ENCODE measurements around the gene TOR1B. TPM values are rescaled to one million over a fixed set of nuclear protein-coding genes. Genes with fewer than 3 reads are reported as not detected.

Gene TOR1B
- total and polyA plus RNA-seq, 2 donors (not counting 1 experiment from before 2014, with no cell fraction given) = 13.3 to 17.4 TPM

DNA sequence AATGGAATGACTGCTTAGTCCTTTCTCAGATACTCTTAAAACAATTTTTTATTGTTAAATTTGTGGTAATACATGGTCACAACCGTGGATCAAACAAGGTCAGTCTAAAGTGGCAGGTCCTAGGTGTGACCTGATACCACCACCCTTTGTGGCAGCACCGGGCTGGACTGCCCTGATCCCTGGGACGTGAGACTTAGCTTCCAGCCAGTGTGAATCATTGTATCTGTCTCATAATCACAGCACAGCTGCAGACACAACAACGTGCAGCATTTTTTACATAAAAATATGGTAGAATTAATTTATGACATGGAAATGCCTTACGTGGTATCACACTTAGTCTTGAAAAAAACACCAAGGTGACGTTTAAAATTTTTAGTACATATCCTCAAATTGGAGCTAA lies 7.8 kb downstream of the TOR1B start:
- intact Hi-C loops (cut with micrococcal nuclease) = no loop called here
- DNase-seq (no peak), ATAC-seq (ENCODE audit: low read depth) (no peak)
- H3K36me3 ChIP-seq (replicated peaks in 1 of 2; ENCODE audit: control extremely low read depth in 1 of 2, control insufficient read depth in 1 of 2, extremely low read depth in 1 of 2, insufficient read depth in 2 of 2, low read length in 1 of 2) = peaks cover 0 to 49% of the 10 kb centered on the region in 2 experiments
- H3K27ac ChIP-seq (ENCODE audit: low read length in 2 of 2) = no peak overlapping the region
- no peak overlapping the region for H3K4me3 Mint-ChIP-seq
- H3K27ac Mint-ChIP-seq = no peak overlapping the region
- no peaks in the 10 kb centered on the region for H3K4me1 ChIP-seq (ENCODE audit: control insufficient read depth in 2 of 2, insufficient read depth in 2 of 2, low read length in 2 of 2)
- H4K20me1 ChIP-seq (ENCODE audit: control insufficient read depth, insufficient read depth, low read length, poor library complexity, severe bottlenecking) = peaks cover 14% of the 10 kb centered on the region
- 95% methylated on average over 3 of the region's 6 CpGs for WGBS (ENCODE audit: insufficient coverage)
- no peak overlapping the region for H3K9ac ChIP-seq (ENCODE audit: low read length)
- H3K27me3 Mint-ChIP-seq = no peaks in the 10 kb centered on the region
- H3K9me3 Mint-ChIP-seq (ENCODE audit: insufficient read depth) = no peaks in the 10 kb centered on the region
- no peaks in the 10 kb centered on the region for H3K27me3 ChIP-seq (replicated peaks in 1 of 4; ENCODE audit: control extremely low read depth in 1 of 4, control insufficient read depth in 3 of 4, insufficient read depth in 4 of 4, low read length in 3 of 4)
- no peak overlapping the region for H3K4me3 ChIP-seq (ENCODE audit: control extremely low read depth in 1 of 5, extremely low read depth in 1 of 5, insufficient read depth in 1 of 5, low read depth in 2 of 5, low read length in 4 of 5)
- H3K9me3 ChIP-seq (ENCODE audit: control extremely low read depth in 1 of 3, control insufficient read depth in 2 of 3, insufficient read depth in 1 of 3, low read length in 2 of 3) = no peaks in the 10 kb centered on the region
- CTCF ChIA-PET = interaction anchor here (1.1 to 2.0 kb wide), 2 partner anchors 27 to 73 kb away, joined by 3 to 4 read pairs; no protein-coding TSS in a partner anchor
- peaks cover 14% of the 10 kb centered on the region for H3K4me1 Mint-ChIP-seq
- peaks cover 29% of the 10 kb centered on the region for H3K79me2 ChIP-seq (ENCODE audit: control insufficient read depth, insufficient read depth, low read length)
- no peak overlapping the region for H2AFZ ChIP-seq (ENCODE audit: insufficient read depth, low read depth, low read length, poor library complexity, severe bottlenecking)
- H3K4me2 ChIP-seq (replicated peaks; ENCODE audit: low read depth, low read length, poor library complexity, severe bottlenecking) = no peak overlapping the region
- TF ChIP-seq EZH2 (IDR thresholded peaks at IDR 0.05; ENCODE audit: borderline replicate concordance, insufficient read depth, low read depth, low read length, poor library complexity, severe bottlenecking) (no peak), CTCF (IDR thresholded peaks at IDR 0.05) (no peak)
- POLR2A ChIA-PET = no interaction called here

DNA sequence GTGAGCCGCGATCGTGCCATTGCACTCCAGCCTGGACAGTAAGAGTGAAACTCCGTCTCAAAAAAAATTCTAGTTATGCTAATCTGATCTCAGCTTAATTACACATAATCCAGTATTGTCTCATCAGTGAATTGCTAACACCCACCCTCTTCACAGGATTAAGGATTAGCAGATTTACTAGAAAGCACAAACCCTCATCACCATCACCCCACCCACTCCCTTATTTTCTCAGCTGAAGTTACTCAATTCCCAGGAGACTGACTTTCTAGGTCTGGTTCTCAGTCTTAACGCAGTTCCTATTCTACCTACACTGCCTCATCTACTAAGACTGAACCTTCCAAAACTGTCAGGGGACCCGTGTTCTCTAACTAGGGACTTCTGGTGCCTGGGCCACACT lies 9.0 kb downstream of the TOR1B start:
- peaks cover 11% of the 10 kb centered on the region for H4K20me1 ChIP-seq (ENCODE audit: control insufficient read depth, insufficient read depth, low read length, poor library complexity, severe bottlenecking)
- no peaks in the 10 kb centered on the region for H3K4me1 ChIP-seq (ENCODE audit: control insufficient read depth in 2 of 2, insufficient read depth in 2 of 2, low read length in 2 of 2)
- H3K36me3 ChIP-seq (replicated peaks in 1 of 2; ENCODE audit: control extremely low read depth in 1 of 2, control insufficient read depth in 1 of 2, extremely low read depth in 1 of 2, insufficient read depth in 2 of 2, low read length in 1 of 2) = peaks cover 0 to 58% of the 10 kb centered on the region in 2 experiments
- no peak overlapping the region for H3K4me2 ChIP-seq (replicated peaks; ENCODE audit: low read depth, low read length, poor library complexity, severe bottlenecking)
- no peak overlapping the region for H3K27ac ChIP-seq (ENCODE audit: low read length in 2 of 2)
- ATAC-seq (ENCODE audit: low read depth) (no peak), DNase-seq (no peak)
- peaks cover 8% of the 10 kb centered on the region for H3K4me1 Mint-ChIP-seq
- H3K79me2 ChIP-seq (ENCODE audit: control insufficient read depth, insufficient read depth, low read length) = peaks cover 33% of the 10 kb centered on the region
- H3K27me3 ChIP-seq (replicated peaks in 1 of 4; ENCODE audit: control extremely low read depth in 1 of 4, control insufficient read depth in 3 of 4, insufficient read depth in 4 of 4, low read length in 3 of 4) = no peaks in the 10 kb centered on the region
- 68% methylated on average over 5 of the region's 6 CpGs for WGBS (ENCODE audit: insufficient coverage)
- ChIA-PET CTCF (no interaction called here), POLR2A (no interaction called here)
- H3K27ac Mint-ChIP-seq = no peak overlapping the region
- TF ChIP-seq EZH2 (IDR thresholded peaks at IDR 0.05; ENCODE audit: borderline replicate concordance, insufficient read depth, low read depth, low read length, poor library complexity, severe bottlenecking) = no peak
- no peak overlapping the region for H3K9ac ChIP-seq (ENCODE audit: low read length)
- H3K4me3 Mint-ChIP-seq = no peak overlapping the region
- H2AFZ ChIP-seq (ENCODE audit: insufficient read depth, low read depth, low read length, poor library complexity, severe bottlenecking) = no peak overlapping the region
- intact Hi-C loops (cut with micrococcal nuclease) = no loop called here
- no peak overlapping the region for H3K4me3 ChIP-seq (ENCODE audit: control extremely low read depth in 1 of 5, extremely low read depth in 1 of 5, insufficient read depth in 1 of 5, low read depth in 2 of 5, low read length in 4 of 5)
- H3K27me3 Mint-ChIP-seq = no peaks in the 10 kb centered on the region
- H3K9me3 Mint-ChIP-seq (ENCODE audit: insufficient read depth) = no peaks in the 10 kb centered on the region
- H3K9me3 ChIP-seq (ENCODE audit: control extremely low read depth in 1 of 3, control insufficient read depth in 2 of 3, insufficient read depth in 1 of 3, low read length in 2 of 3) = no peaks in the 10 kb centered on the region
